GM23338 (cell line): ENCODE results near the gene MAD1L1. TPM values are rescaled to one million over a fixed set of nuclear protein-coding genes. Genes with fewer than 3 reads are reported as not detected.
A peak's percentile ranks its signal among the peaks of the same experiment; 100 is the strongest.

Experiments used
- ATAC-seq: fragments of 200-7000 bp; cut with Tn5 transposase; 3 replicates; pipeline ENCODE4 v1.9.1; 2020
- DNase-seq: peaks from one replicate; pipeline ENCODE4 v3.0.0-alpha.2; 2015; ENCODE audit warnings: low spot score
- H2AFZ ChIP-seq: fragments of 200-600 bp; sonication (generic); 2 replicates; pipeline ENCODE4 v1.8.0; 2016; ENCODE audit warnings: antibody characterized with exemption, mild to moderate bottlenecking, moderate library complexity
- H3F3A ChIP-seq: fragments of 200-600 bp; sonication (generic); replicated peaks from 2 replicates; pipeline ENCODE4 v1.8.0; 2017; ENCODE audit warnings: antibody characterized with exemption, mixed run types, low read depth
- H3K27ac ChIP-seq: fragments of 200-600 bp; sonication (generic); 2 replicates; pipeline ENCODE4 v1.6.1; 2016; ENCODE audit warnings: low read depth
- H3K27me3 ChIP-seq: fragments of 200-600 bp; sonication (generic); 2 replicates; pipeline ENCODE4 v1.8.0; 2016; ENCODE audit warnings: mild to moderate bottlenecking, mixed run types, moderate library complexity; ENCODE audit not compliant: insufficient read depth
- H3K36me3 ChIP-seq: fragments of 200-600 bp; sonication (generic); 2 replicates; pipeline ENCODE4 v1.8.0; 2016; ENCODE audit warnings: mild to moderate bottlenecking; ENCODE audit not compliant: insufficient read depth
- H3K4me1 ChIP-seq: fragments of 200-600 bp; sonication (generic); 2 replicates; pipeline ENCODE4 v1.8.0; 2016; ENCODE audit warnings: mild to moderate bottlenecking, moderate library complexity; ENCODE audit not compliant: insufficient read depth
- H3K4me2 ChIP-seq: fragments of 200-600 bp; sonication (generic); 2 replicates; pipeline ENCODE4 v1.7.1; 2017; ENCODE audit warnings: mixed run types
- H3K4me3 ChIP-seq: fragments of 200-600 bp; sonication (generic); 2 replicates; pipeline ENCODE4 v1.6.1; 2016; ENCODE audit warnings: mixed run types
- H3K79me2 ChIP-seq: fragments of 200-600 bp; sonication (generic); replicated peaks from 2 replicates; pipeline ENCODE4 v1.8.0; 2017; ENCODE audit warnings: mild to moderate bottlenecking; ENCODE audit not compliant: insufficient read depth
- H3K9me2 ChIP-seq: fragments of 200-600 bp; sonication (generic); 2 replicates; pipeline ENCODE4 v1.8.0; 2017; ENCODE audit not compliant: insufficient read depth
- H4K20me1 ChIP-seq: fragments of 200-600 bp; sonication (generic); replicated peaks from 2 replicates; pipeline ENCODE4 v1.8.0; 2017; ENCODE audit warnings: mild to moderate bottlenecking; ENCODE audit not compliant: insufficient read depth
- H3K27ac Mint-ChIP-seq: 2 replicates; pipeline ENCODE4 v1.8.0; 2020; ENCODE audit warnings: inconsistent platforms, mild to moderate bottlenecking, moderate library complexity, mixed read lengths
- H3K27me3 Mint-ChIP-seq: 3 replicates; pipeline ENCODE4 v1.8.0; 2022; ENCODE audit warnings: low read depth, mild to moderate bottlenecking, moderate library complexity, mixed read lengths, inconsistent platforms; ENCODE audit not compliant: insufficient read depth, poor library complexity
- H3K36me3 Mint-ChIP-seq: 3 replicates; pipeline ENCODE4 v1.8.0; 2021; ENCODE audit warnings: low read depth, mild to moderate bottlenecking, inconsistent platforms, moderate library complexity, mixed read lengths
- H3K4me1 Mint-ChIP-seq: 3 replicates; pipeline ENCODE4 v1.8.0; 2020; ENCODE audit warnings: mild to moderate bottlenecking, inconsistent platforms, mixed read lengths
- H3K4me3 Mint-ChIP-seq: 3 replicates; pipeline ENCODE4 v1.8.0; 2021; ENCODE audit warnings: moderate library complexity, mild to moderate bottlenecking, inconsistent platforms, mixed read lengths
- H3K9me3 Mint-ChIP-seq: 3 replicates; pipeline ENCODE4 v1.8.0; 2020; ENCODE audit warnings: moderate library complexity, mild to moderate bottlenecking, inconsistent platforms, mixed read lengths
- CREB1 ChIP-seq: fragments of 250-450 bp; sonication (Bioruptor Pico); IDR thresholded peaks from 2 replicates; pipeline ENCODE4 v1.5.0; 2020; ENCODE audit warnings: low read depth, mild to moderate bottlenecking, moderate library complexity
- NANOG ChIP-seq: IDR thresholded peaks from 2 replicates; pipeline ENCODE4 v1.6.1; 2016; ENCODE audit warnings: antibody characterized with exemption, borderline replicate concordance
- STAT1 ChIP-seq: IDR thresholded peaks from one replicate; pipeline ENCODE4 v1.6.1; 2016; ENCODE audit warnings: antibody characterized with exemption; ENCODE audit not compliant: unreplicated experiment
- ZNF114 ChIP-seq: fragments of 250-450 bp; sonication (Bioruptor Pico); IDR thresholded peaks from 2 replicates; pipeline ENCODE4 v1.5.0; 2020; ENCODE audit warnings: mild to moderate bottlenecking, moderate library complexity
- ZNF331 ChIP-seq: fragments of 250-450 bp; sonication (Bioruptor Pico); IDR thresholded peaks from 2 replicates; pipeline ENCODE4 v1.5.0; 2020; ENCODE audit warnings: low read depth, mild to moderate bottlenecking, moderate library complexity
- polyA plus RNA-seq: library from polyadenylated mRNA; unstranded; fragments of >200 nt; fragmentation: Nextera tagmentation; extraction: Ambion mirVana; gene quantifications from 2 replicates; pipeline ENCODE4 v1.2.1, GENCODE V29; 2016
- total RNA-seq: library from RNA; depleted of rRNA; stranded (reverse); fragments of >200 nt; shearing (Covaris generic); gene quantifications from 2 replicates; pipeline ENCODE4 v1.2.3, GENCODE V29; 2014
- TF ChIP-seq, protein P1 (sequence below): fragments of 250-450 bp; sonication (Bioruptor Pico); IDR thresholded peaks from 2 replicates; pipeline ENCODE4 v1.5.0; 2020; ENCODE audit warnings: mild to moderate bottlenecking, moderate library complexity
- TF ChIP-seq, protein P2 (sequence below), 2 experiments: fragments of 200-600 bp in 1 of 2; sonication (generic) in 1 of 2; conservative IDR thresholded peaks; 2 replicates each; pipeline versions ENCODE4 v1.5.1 to v1.6.1; 2016 to 2017; ENCODE audit warnings: antibody characterized with exemption in 2 of 2, low read depth in 2 of 2, mild to moderate bottlenecking in 2 of 2, moderate library complexity in 1 of 2

Gene MAD1L1
- total and polyA plus RNA-seq, 2 experiments from 2014 or later, result 40.3 to 59.3 TPM

DNA sequence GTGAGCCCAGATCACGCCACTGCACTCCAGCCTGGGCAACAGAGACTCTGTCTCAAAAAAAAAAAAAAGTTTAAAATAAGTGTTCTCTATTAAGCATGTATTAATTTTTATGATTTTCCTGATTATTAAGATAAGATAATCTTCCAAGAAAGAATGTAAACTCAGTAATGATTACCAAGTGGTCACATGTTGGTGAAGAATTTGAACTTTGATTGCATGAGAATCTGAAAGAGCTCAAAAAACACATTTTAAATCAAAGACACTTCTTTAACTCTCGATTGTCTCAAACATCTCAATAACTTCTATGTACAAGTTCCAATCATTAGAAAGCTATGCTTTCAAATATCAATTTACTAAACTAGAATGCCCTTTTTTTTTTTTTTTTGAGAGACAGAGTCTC, 47.7 kb upstream of the MAD1L1 start (continued):
- TF ChIP-seq, protein P1, sequence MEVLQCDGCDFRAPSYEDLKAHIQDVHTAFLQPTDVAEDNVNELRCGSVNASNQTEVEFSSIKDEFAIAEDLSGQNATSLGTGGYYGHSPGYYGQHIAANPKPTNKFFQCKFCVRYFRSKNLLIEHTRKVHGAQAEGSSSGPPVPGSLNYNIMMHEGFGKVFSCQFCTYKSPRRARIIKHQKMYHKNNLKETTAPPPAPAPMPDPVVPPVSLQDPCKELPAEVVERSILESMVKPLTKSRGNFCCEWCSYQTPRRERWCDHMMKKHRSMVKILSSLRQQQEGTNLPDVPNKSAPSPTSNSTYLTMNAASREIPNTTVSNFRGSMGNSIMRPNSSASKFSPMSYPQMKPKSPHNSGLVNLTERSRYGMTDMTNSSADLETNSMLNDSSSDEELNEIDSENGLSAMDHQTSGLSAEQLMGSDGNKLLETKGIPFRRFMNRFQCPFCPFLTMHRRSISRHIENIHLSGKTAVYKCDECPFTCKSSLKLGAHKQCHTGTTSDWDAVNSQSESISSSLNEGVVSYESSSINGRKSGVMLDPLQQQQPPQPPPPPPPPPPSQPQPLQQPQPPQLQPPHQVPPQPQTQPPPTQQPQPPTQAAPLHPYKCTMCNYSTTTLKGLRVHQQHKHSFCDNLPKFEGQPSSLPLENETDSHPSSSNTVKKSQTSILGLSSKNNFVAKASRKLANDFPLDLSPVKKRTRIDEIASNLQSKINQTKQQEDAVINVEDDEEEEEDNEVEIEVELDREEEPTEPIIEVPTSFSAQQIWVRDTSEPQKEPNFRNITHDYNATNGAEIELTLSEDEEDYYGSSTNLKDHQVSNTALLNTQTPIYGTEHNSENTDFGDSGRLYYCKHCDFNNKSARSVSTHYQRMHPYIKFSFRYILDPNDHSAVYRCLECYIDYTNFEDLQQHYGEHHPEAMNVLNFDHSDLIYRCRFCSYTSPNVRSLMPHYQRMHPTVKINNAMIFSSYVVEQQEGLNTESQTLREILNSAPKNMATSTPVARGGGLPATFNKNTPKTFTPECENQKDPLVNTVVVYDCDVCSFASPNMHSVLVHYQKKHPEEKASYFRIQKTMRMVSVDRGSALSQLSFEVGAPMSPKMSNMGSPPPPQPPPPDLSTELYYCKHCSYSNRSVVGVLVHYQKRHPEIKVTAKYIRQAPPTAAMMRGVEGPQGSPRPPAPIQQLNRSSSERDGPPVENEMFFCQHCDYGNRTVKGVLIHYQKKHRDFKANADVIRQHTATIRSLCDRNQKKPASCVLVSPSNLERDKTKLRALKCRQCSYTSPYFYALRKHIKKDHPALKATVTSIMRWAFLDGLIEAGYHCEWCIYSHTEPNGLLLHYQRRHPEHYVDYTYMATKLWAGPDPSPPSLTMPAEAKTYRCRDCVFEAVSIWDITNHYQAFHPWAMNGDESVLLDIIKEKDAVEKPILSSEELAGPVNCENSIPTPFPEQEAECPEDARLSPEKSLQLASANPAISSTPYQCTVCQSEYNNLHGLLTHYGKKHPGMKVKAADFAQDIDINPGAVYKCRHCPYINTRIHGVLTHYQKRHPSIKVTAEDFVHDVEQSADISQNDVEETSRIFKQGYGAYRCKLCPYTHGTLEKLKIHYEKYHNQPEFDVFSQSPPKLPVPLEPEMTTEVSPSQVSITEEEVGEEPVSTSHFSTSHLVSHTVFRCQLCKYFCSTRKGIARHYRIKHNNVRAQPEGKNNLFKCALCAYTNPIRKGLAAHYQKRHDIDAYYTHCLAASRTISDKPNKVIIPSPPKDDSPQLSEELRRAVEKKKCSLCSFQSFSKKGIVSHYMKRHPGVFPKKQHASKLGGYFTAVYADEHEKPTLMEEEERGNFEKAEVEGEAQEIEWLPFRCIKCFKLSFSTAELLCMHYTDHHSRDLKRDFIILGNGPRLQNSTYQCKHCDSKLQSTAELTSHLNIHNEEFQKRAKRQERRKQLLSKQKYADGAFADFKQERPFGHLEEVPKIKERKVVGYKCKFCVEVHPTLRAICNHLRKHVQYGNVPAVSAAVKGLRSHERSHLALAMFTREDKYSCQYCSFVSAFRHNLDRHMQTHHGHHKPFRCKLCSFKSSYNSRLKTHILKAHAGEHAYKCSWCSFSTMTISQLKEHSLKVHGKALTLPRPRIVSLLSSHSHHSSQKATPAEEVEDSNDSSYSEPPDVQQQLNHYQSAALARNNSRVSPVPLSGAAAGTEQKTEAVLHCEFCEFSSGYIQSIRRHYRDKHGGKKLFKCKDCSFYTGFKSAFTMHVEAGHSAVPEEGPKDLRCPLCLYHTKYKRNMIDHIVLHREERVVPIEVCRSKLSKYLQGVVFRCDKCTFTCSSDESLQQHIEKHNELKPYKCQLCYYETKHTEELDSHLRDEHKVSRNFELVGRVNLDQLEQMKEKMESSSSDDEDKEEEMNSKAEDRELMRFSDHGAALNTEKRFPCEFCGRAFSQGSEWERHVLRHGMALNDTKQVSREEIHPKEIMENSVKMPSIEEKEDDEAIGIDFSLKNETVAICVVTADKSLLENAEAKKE (CRISPR knock-in tag), result no peak
- no peak for TF ChIP-seq CREB1 (CRISPR knock-in tag)
- no peak for TF ChIP-seq ZNF331 (CRISPR knock-in tag)
- TF ChIP-seq, protein P2, sequence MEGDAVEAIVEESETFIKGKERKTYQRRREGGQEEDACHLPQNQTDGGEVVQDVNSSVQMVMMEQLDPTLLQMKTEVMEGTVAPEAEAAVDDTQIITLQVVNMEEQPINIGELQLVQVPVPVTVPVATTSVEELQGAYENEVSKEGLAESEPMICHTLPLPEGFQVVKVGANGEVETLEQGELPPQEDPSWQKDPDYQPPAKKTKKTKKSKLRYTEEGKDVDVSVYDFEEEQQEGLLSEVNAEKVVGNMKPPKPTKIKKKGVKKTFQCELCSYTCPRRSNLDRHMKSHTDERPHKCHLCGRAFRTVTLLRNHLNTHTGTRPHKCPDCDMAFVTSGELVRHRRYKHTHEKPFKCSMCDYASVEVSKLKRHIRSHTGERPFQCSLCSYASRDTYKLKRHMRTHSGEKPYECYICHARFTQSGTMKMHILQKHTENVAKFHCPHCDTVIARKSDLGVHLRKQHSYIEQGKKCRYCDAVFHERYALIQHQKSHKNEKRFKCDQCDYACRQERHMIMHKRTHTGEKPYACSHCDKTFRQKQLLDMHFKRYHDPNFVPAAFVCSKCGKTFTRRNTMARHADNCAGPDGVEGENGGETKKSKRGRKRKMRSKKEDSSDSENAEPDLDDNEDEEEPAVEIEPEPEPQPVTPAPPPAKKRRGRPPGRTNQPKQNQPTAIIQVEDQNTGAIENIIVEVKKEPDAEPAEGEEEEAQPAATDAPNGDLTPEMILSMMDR (conservative IDR thresholded peaks at IDR 0.05; ENCODE audit: low read depth in 2 of 2), result no peak
- TF ChIP-seq STAT1, result no peak
- TF ChIP-seq NANOG, result no peak

DNA sequence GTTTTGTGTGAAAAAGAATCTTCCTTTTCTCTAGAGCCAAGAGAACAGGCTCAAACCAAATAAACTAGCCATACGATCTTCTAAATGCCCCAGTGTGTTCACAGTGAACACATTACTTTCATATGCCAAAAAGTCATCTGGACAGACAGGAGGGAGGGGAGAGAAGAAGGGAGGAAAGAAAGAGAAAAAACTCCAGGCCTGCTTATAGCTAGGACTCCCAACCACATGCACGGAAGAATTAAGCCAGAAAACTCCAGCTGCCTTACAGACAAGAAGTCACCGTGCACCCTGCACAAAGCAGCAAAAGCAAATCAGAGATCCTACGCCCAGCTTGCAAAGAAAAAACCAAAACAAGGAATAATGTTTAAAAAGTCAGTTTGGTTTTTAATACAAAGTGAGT, 47.2 kb upstream of the MAD1L1 start:
- Histone ChIP-seq H3K36me3 (no peaks in the 10 kb centered on the region), H3K9me2 (no peaks in the 10 kb centered on the region), H3F3A (no peaks in the 10 kb centered on the region), H3K4me2 (no peak overlapping the region), H3K4me1 (no peaks in the 10 kb centered on the region; the same call in 1 of the 2 replicates), H2AFZ (no peak overlapping the region), H4K20me1 (no peaks in the 10 kb centered on the region; the same call in 1 of the 2 replicates), H3K79me2 (peaks cover 31% of the 10 kb centered on the region), H3K27me3 (no peaks in the 10 kb centered on the region), H3K27ac (no peak overlapping the region), H3K4me3 (no peak overlapping the region)
- Mint-ChIP-seq H3K36me3 (no peaks in the 10 kb centered on the region), H3K27me3 (peaks cover 8% of the 10 kb centered on the region), H3K9me3 (no peaks in the 10 kb centered on the region), H3K4me1 (peaks cover 12% of the 10 kb centered on the region; the same call in 2 of the 3 replicates), H3K4me3 (no peak overlapping the region), H3K27ac (peak overlapping the region; percentile 70; the same call in 1 of the 2 replicates)
- no peak for TF ChIP-seq NANOG
- TF ChIP-seq ZNF331 (CRISPR knock-in tag), result no peak
- no peak for TF ChIP-seq ZNF114
- ATAC-seq, result no peak
- no peak for DNase-seq
